OCI-LY1 (cell line): ENCODE results near the gene EVI5L.

ENCODE experiments used
- H2AFZ ChIP-seq: fragments of 200-600 bp; sonication (generic), shearing (Covaris generic); 2 replicates; pipeline ENCODE4 v1.6.0; 2014; ENCODE audit warnings: antibody characterized with exemption, mild to moderate bottlenecking, low read length
- H3F3A ChIP-seq: fragments of 200-600 bp; sonication (generic), shearing (Covaris generic); 2 replicates; pipeline ENCODE4 v1.6.0; 2014; ENCODE audit warnings: mild to moderate bottlenecking, antibody characterized with exemption, low read length, moderate library complexity; ENCODE audit not compliant: insufficient read depth
- H3K27ac ChIP-seq: fragments of 200-600 bp; sonication (generic); 2 replicates; pipeline ENCODE4 v1.5.1; 2014; ENCODE audit warnings: low read length, mixed run types, mild to moderate bottlenecking, low read depth; ENCODE audit not compliant: poor library complexity, severe bottlenecking
- H3K27me3 ChIP-seq: fragments of 200-600 bp; sonication (generic); 2 replicates; pipeline ENCODE4 v1.6.0; 2014; ENCODE audit warnings: antibody characterized with exemption, mild to moderate bottlenecking, low read length, moderate library complexity; ENCODE audit not compliant: insufficient read depth
- H3K36me3 ChIP-seq: fragments of 200-600 bp; sonication (generic); 2 replicates; pipeline ENCODE4 v1.6.1; 2014; ENCODE audit warnings: mild to moderate bottlenecking, antibody characterized with exemption, low read length, moderate library complexity, mixed read lengths; ENCODE audit not compliant: insufficient read depth
- H3K4me1 ChIP-seq: fragments of 200-600 bp; sonication (generic); 2 replicates; pipeline ENCODE4 v1.5.1; 2014; ENCODE audit warnings: mild to moderate bottlenecking, low read length, moderate library complexity; ENCODE audit not compliant: insufficient read depth, severe bottlenecking
- H3K4me2 ChIP-seq: fragments of 200-600 bp; sonication (generic), shearing (Covaris generic); 2 replicates; pipeline ENCODE4 v1.6.1; 2014; ENCODE audit warnings: low read length
- H3K4me3 ChIP-seq: fragments of 200-600 bp; sonication (generic); 2 replicates; pipeline ENCODE4 v1.5.1; 2014; ENCODE audit warnings: low read length, low read depth, mild to moderate bottlenecking, mixed read lengths; ENCODE audit not compliant: poor library complexity, severe bottlenecking
- H3K79me2 ChIP-seq: fragments of 200-600 bp; shearing (Covaris generic); 2 replicates; pipeline ENCODE4 v1.6.1; 2016; ENCODE audit warnings: mixed run types, low read length, mixed read lengths; ENCODE audit not compliant: insufficient read depth
- H3K9ac ChIP-seq: fragments of 200-600 bp; sonication (generic), shearing (Covaris generic); 2 replicates; pipeline ENCODE4 v1.6.1; 2014; ENCODE audit warnings: mild to moderate bottlenecking, low read length, mixed read lengths
- H3K9me2 ChIP-seq: fragments of 200-600 bp; sonication (generic), shearing (Covaris generic); 2 replicates; pipeline ENCODE4 v1.6.1; 2014; ENCODE audit warnings: low read depth, mild to moderate bottlenecking, low read length, mixed read lengths
- H3K9me3 ChIP-seq: fragments of 200-600 bp; shearing (Covaris generic); 2 replicates; pipeline ENCODE4 v1.6.1; 2014; ENCODE audit warnings: low read length, mixed read lengths
- H4K20me1 ChIP-seq: fragments of 200-600 bp; sonication (generic), shearing (Covaris generic); 2 replicates; pipeline ENCODE4 v1.6.0; 2016; ENCODE audit warnings: mild to moderate bottlenecking, low read length; ENCODE audit not compliant: insufficient read depth
- EZH2 ChIP-seq: fragments of 200-600 bp; sonication (generic), shearing (Covaris generic); IDR thresholded peaks from 2 replicates; pipeline ENCODE4 v1.8.0; 2017; ENCODE audit warnings: borderline replicate concordance, mixed run types, mild to moderate bottlenecking, antibody characterized with exemption, low read length, moderate library complexity, mixed read lengths
- TF ChIP-seq, protein P1 (sequence below): fragments of 200-600 bp; sonication (generic), shearing (Covaris generic); IDR thresholded peaks from 2 replicates; pipeline ENCODE4 v1.5.1; 2017; ENCODE audit warnings: mild to moderate bottlenecking, antibody characterized with exemption, low read length, moderate library complexity, mixed read lengths

The EVI5L gene

DNA sequence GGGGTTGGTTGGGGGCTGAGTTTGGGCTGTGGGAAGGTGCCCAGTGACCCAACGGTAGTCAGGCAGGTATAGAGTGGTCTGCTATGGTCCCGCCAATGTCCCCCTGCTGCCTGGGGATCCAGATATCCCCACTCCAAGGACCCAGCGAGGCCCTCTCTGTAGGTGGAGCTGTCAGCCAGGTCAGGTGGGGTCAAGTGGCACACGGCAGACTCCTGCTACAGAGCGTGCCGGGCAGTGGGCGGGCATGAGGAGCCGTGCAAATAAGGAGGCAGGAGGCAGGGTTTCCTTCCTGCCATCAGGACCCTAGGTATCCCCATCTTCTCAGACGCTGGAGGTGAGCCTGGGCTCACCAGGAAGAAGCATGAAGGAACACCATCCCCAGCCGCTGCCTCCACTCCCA lies 14.9 kb downstream of the EVI5L start:
- Histone ChIP-seq H3K9ac (no peak overlapping the region), H3K9me2 (no peaks in the 10 kb centered on the region), H3K79me2 (no peaks in the 10 kb centered on the region), H4K20me1 (no peaks in the 10 kb centered on the region), H3K36me3 (no peaks in the 10 kb centered on the region), H3K4me2 (no peak overlapping the region), H3K27ac (no peak overlapping the region), H3K4me3 (no peak overlapping the region), H3F3A (no peaks in the 10 kb centered on the region), H3K9me3 (no peaks in the 10 kb centered on the region), H3K4me1 (no peaks in the 10 kb centered on the region), H3K27me3 (no peaks in the 10 kb centered on the region), H2AFZ (no peak overlapping the region)
- TF ChIP-seq, protein P1, sequence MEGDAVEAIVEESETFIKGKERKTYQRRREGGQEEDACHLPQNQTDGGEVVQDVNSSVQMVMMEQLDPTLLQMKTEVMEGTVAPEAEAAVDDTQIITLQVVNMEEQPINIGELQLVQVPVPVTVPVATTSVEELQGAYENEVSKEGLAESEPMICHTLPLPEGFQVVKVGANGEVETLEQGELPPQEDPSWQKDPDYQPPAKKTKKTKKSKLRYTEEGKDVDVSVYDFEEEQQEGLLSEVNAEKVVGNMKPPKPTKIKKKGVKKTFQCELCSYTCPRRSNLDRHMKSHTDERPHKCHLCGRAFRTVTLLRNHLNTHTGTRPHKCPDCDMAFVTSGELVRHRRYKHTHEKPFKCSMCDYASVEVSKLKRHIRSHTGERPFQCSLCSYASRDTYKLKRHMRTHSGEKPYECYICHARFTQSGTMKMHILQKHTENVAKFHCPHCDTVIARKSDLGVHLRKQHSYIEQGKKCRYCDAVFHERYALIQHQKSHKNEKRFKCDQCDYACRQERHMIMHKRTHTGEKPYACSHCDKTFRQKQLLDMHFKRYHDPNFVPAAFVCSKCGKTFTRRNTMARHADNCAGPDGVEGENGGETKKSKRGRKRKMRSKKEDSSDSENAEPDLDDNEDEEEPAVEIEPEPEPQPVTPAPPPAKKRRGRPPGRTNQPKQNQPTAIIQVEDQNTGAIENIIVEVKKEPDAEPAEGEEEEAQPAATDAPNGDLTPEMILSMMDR: no peak
- TF ChIP-seq EZH2: no peak

DNA sequence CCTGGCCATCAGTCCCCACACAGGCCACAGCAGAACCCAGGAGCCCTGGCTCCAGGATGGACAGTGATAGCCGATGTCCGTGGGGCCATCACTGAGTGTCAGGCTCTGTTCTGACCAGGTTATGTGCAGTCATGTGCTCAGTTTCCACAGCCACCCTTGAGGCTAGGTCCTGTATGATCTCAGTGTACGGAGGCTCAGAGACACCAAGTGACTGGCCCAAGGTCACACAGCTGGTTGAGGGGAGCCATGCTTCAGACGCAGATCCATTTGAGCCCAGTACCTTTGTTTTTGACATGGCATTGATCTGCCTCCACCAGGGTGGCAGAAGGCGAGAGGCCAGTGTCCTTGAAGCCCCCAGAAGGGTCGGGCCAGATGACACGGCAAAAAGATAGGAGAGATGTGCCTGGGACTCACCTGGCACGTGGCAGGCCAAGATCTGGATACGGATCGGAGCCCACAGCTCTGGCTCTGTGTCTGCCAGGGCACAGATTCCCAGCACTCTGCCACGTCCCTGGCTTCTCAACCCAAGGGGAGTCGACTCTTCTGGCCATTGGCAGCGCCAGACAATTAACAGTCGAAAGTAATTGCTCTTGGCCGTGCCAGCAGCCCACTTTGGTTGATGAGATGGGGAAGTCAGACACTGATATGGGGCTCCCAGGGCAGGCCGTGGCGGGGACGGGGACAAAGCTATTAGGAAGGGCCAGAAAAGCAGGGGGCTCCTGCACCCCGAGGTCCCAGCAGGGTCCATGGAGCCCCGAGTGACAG lies 15.6 kb downstream of the EVI5L start:
- Histone ChIP-seq H3K36me3 (no peaks in the 10 kb centered on the region), H3K4me3 (no peak overlapping the region), H3K27ac (no peak overlapping the region), H3K9me3 (no peaks in the 10 kb centered on the region), H3K4me1 (no peaks in the 10 kb centered on the region), H4K20me1 (no peaks in the 10 kb centered on the region), H2AFZ (no peak overlapping the region), H3K9me2 (no peaks in the 10 kb centered on the region), H3K9ac (no peak overlapping the region), H3K79me2 (no peaks in the 10 kb centered on the region), H3F3A (no peaks in the 10 kb centered on the region), H3K4me2 (no peak overlapping the region), H3K27me3 (no peaks in the 10 kb centered on the region)
- TF ChIP-seq EZH2: no peak

DNA sequence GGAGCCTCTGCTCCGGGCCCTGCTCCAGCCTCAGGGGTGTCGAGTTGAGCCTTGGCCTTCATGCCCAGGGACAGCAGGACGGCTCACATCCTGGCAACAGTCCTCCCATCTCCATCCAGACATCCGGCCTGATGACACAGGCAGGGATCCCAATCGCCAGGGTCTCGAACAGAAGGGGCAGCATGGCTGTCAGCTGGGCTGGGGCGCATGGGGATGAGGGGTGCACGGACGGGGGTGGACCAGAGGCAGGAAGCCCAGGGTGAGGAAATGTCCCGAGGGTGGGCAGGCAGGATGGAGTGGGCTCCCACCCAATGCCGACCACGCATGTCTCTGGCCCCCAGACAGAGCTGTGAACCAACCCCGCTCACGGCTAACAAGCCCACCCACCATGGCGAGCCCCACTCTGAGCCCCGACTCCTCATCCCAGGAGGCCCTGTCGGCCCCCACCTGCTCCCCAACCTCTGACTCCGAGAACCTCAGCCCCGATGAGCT lies 16.2 kb downstream of the EVI5L start:
- H3K27ac ChIP-seq: no peak overlapping the region
- H3K36me3 ChIP-seq: no peaks in the 10 kb centered on the region
- H4K20me1 ChIP-seq: no peaks in the 10 kb centered on the region
- no peaks in the 10 kb centered on the region for H3F3A ChIP-seq
- no peak overlapping the region for H3K4me3 ChIP-seq
- H3K4me1 ChIP-seq: no peaks in the 10 kb centered on the region
- H3K79me2 ChIP-seq: no peaks in the 10 kb centered on the region
- no peaks in the 10 kb centered on the region for H3K9me3 ChIP-seq
- no peaks in the 10 kb centered on the region for H3K9me2 ChIP-seq
- no peak overlapping the region for H3K9ac ChIP-seq
- TF ChIP-seq, protein P1: no peak
- TF ChIP-seq EZH2: no peak
- H2AFZ ChIP-seq: no peak overlapping the region
- H3K27me3 ChIP-seq: no peaks in the 10 kb centered on the region
- H3K4me2 ChIP-seq: no peak overlapping the region

DNA sequence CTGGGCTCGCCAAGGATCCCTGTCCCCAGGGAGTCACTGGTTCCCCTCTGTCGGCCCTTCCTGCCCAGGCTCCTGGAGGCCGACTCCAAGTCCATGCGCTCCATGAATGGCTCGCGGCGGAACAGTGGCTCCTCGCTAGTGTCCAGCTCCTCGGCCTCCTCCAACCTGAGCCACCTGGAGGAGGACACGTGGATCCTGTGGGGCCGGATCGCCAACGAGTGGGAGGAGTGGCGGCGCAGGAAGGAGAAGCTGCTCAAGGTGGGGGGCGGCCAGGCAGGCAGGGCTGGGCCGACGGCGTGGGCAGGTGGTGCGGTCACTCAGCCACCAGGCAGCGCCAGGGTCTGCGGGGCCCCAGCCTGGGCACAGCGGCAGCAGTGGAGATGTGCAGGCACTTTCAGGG lies 17.6 kb downstream of the EVI5L start:
- Histone ChIP-seq H4K20me1 (no peaks in the 10 kb centered on the region), H3F3A (no peaks in the 10 kb centered on the region), H3K36me3 (no peaks in the 10 kb centered on the region), H3K4me3 (no peak overlapping the region), H2AFZ (no peak overlapping the region), H3K4me1 (no peaks in the 10 kb centered on the region), H3K27me3 (0 out of 2 replicates have a peak, but pooled peaks cover 3% of the 10 kb centered on the region), H3K27ac (no peak overlapping the region), H3K9me2 (no peaks in the 10 kb centered on the region), H3K4me2 (no peak overlapping the region), H3K79me2 (no peaks in the 10 kb centered on the region), H3K9ac (no peak overlapping the region), H3K9me3 (no peaks in the 10 kb centered on the region)
- TF ChIP-seq, protein P1: no peak
- TF ChIP-seq EZH2: no peak
